NB4 (cell line): Measurements from ENCODE around the gene E2F3.

Source experiments
- POLR2A ChIP-seq: IDR thresholded peaks from 2 replicates; pipeline ENCODE4 v1.6.1; 2011; ENCODE audit warnings: mild to moderate bottlenecking; ENCODE audit not compliant: insufficient read length; ENCODE audit errors: extremely low read depth
- TF ChIP-seq, protein P1 (sequence below): IDR thresholded peaks from one replicate; pipeline ENCODE4 v1.5.1; 2012; ENCODE audit warnings: low read depth, low read length

DNA sequence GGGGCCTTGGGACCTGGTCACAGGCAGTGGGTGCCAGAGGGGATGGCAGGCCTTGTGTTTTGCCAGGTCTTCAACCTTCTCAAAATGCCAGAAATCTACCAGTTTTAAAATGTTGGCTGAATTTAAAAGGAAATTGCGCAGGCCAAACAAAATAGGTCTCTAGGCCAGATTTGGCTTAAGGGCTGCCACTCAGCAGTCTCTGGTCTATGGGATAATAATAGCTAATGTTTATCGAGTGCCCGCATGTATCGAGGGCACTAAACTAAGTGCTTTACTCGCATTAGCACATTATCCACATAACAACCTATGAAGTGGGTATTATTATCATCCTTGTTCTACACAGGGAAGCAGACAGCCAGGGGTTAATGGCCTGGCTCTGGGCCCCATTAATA lies 11.0 kb downstream of the E2F3 start:
- TF ChIP-seq, protein P1, sequence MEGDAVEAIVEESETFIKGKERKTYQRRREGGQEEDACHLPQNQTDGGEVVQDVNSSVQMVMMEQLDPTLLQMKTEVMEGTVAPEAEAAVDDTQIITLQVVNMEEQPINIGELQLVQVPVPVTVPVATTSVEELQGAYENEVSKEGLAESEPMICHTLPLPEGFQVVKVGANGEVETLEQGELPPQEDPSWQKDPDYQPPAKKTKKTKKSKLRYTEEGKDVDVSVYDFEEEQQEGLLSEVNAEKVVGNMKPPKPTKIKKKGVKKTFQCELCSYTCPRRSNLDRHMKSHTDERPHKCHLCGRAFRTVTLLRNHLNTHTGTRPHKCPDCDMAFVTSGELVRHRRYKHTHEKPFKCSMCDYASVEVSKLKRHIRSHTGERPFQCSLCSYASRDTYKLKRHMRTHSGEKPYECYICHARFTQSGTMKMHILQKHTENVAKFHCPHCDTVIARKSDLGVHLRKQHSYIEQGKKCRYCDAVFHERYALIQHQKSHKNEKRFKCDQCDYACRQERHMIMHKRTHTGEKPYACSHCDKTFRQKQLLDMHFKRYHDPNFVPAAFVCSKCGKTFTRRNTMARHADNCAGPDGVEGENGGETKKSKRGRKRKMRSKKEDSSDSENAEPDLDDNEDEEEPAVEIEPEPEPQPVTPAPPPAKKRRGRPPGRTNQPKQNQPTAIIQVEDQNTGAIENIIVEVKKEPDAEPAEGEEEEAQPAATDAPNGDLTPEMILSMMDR, result no peak
- no peak for TF ChIP-seq POLR2A
